Neural cell (in vitro differentiated cells): ENCODE data around the gene CCNK. TPM values are rescaled to one million over a fixed set of nuclear protein-coding genes. Genes with fewer than 3 reads are reported as not detected.

Experiments used
- H2AFZ ChIP-seq: fragments of 200-600, 300-800 bp; sonication (generic), shearing (Covaris generic); 2 replicates; pipeline ENCODE4 v1.6.0; 2014; ENCODE audit warnings: low read depth, mild to moderate bottlenecking, antibody characterized with exemption, low read length, moderate library complexity
- H3F3A ChIP-seq: fragments of 200-600 bp; shearing (Covaris generic); 2 replicates; pipeline ENCODE4 v1.6.1; 2016; ENCODE audit warnings: mild to moderate bottlenecking, moderate library complexity, mixed read lengths, antibody characterized with exemption, low read length; ENCODE audit not compliant: insufficient read depth, poor library complexity, severe bottlenecking
- H3K27ac ChIP-seq: fragments of 200-600, 300-800 bp; sonication (generic), shearing (Covaris generic); 2 replicates; pipeline ENCODE4 v1.5.1; 2014; ENCODE audit warnings: mild to moderate bottlenecking, low read length, moderate library complexity
- H3K27me3 ChIP-seq: fragments of 300-800, 200-600 bp; sonication (generic), shearing (Covaris generic); 2 replicates; pipeline ENCODE4 v1.6.0; 2014; ENCODE audit warnings: mild to moderate bottlenecking, low read depth, low read length, moderate library complexity; ENCODE audit not compliant: insufficient read depth
- H3K36me3 ChIP-seq: fragments of 300-800, 200-600 bp; sonication (generic), shearing (Covaris generic); 2 replicates; pipeline ENCODE4 v1.5.1; 2014; ENCODE audit warnings: mild to moderate bottlenecking, antibody characterized with exemption, low read length, moderate library complexity; ENCODE audit not compliant: insufficient read depth
- H3K4me2 ChIP-seq: fragments of 300-800, 200-600 bp; sonication (generic), shearing (Covaris generic); 2 replicates; pipeline ENCODE4 v1.6.0; 2014; ENCODE audit warnings: mild to moderate bottlenecking, low read length
- H3K4me3 ChIP-seq: fragments of 300-800, 200-600 bp; sonication (generic), shearing (Covaris generic); 2 replicates; pipeline ENCODE4 v1.5.1; 2014; ENCODE audit warnings: mild to moderate bottlenecking, low read length, moderate library complexity
- H3K79me2 ChIP-seq: fragments of 200-600 bp; shearing (Covaris generic); replicated peaks from 2 replicates; pipeline ENCODE4 v1.6.0; 2014; ENCODE audit warnings: mild to moderate bottlenecking, low read length, moderate library complexity; ENCODE audit not compliant: insufficient read depth
- H3K9ac ChIP-seq: fragments of 300-800, 200-600 bp; sonication (generic), shearing (Covaris generic); 2 replicates; pipeline ENCODE4 v1.6.1; 2016; ENCODE audit warnings: mild to moderate bottlenecking, low read length, mixed read lengths
- H3K9me2 ChIP-seq: fragments of 200-600 bp; shearing (Covaris generic); 2 replicates; pipeline ENCODE4 v1.6.1; 2016; ENCODE audit warnings: mild to moderate bottlenecking, low read length, mixed read lengths; ENCODE audit not compliant: insufficient read depth
- H3K9me3 ChIP-seq: fragments of 200-600, 300-800 bp; sonication (generic), shearing (Covaris generic); 2 replicates; pipeline ENCODE4 v1.6.1; 2016; ENCODE audit warnings: mild to moderate bottlenecking, mixed run types, low read length, moderate library complexity, mixed read lengths
- H4K20me1 ChIP-seq: fragments of 200-600 bp; shearing (Covaris generic); 2 replicates; pipeline ENCODE4 v1.6.1; 2016; ENCODE audit warnings: mild to moderate bottlenecking, mixed run types; ENCODE audit not compliant: insufficient read depth
- CTCF ChIP-seq: fragments of 450-650 bp; IDR thresholded peaks from 2 replicates; pipeline ENCODE4 v1.5.1; 2014; ENCODE audit warnings: antibody characterized with exemption, mild to moderate bottlenecking, moderate library complexity; ENCODE audit not compliant: poor library complexity, severe bottlenecking
- EP300 ChIP-seq: fragments of 450-650 bp; conservative IDR thresholded peaks from 2 replicates; pipeline ENCODE4 v1.6.1; 2014; ENCODE audit warnings: antibody characterized with exemption, mild to moderate bottlenecking, moderate library complexity; ENCODE audit not compliant: poor library complexity, severe bottlenecking
- EZH2 ChIP-seq: fragments of 200-600, 300-800 bp; shearing (Covaris generic), sonication (generic); IDR thresholded peaks from 2 replicates; pipeline ENCODE4 v1.6.1; 2014; ENCODE audit warnings: antibody characterized with exemption, low read length, borderline replicate concordance, mild to moderate bottlenecking; ENCODE audit not compliant: insufficient read depth, poor library complexity, severe bottlenecking
- MXI1 ChIP-seq: fragments of 450-650 bp; conservative IDR thresholded peaks from 2 replicates; pipeline ENCODE4 v1.6.1; 2014; ENCODE audit warnings: antibody characterized with exemption, mild to moderate bottlenecking; ENCODE audit not compliant: poor library complexity, severe bottlenecking
- POLR2AphosphoS5 ChIP-seq: IDR thresholded peaks from 2 replicates; pipeline ENCODE4 v1.6.1; 2012
- RAD21 ChIP-seq: fragments of 450-650 bp; conservative IDR thresholded peaks from 2 replicates; pipeline ENCODE4 v1.6.1; 2014; ENCODE audit warnings: antibody characterized with exemption, mild to moderate bottlenecking, moderate library complexity
- REST ChIP-seq: IDR thresholded peaks from 2 replicates; pipeline ENCODE4 v1.6.1; 2012; ENCODE audit warnings: borderline replicate concordance
- SMC3 ChIP-seq: fragments of 450-650 bp; conservative IDR thresholded peaks from 2 replicates; pipeline ENCODE4 v1.6.1; 2014; ENCODE audit warnings: antibody characterized with exemption, mild to moderate bottlenecking, moderate library complexity; ENCODE audit not compliant: poor library complexity
- TAF1 ChIP-seq: IDR thresholded peaks from 2 replicates; pipeline ENCODE4 v1.6.1; 2012; ENCODE audit warnings: low read depth
- polyA plus RNA-seq: library from polyadenylated mRNA; depleted of rRNA; stranded (reverse); fragments of >200 nt; gene quantifications from 2 replicates; pipeline ENCODE4 v1.2.3, GENCODE V29; 2014

The CCNK gene
- polyA plus RNA-seq, 1 donor from 2014 or later: 11.2 TPM

GRCh38 chr14:99472937-99473336 lies 8.3 kb upstream of the CCNK start:
- H3K4me3 ChIP-seq: no peak overlapping the region
- peaks cover 53% of the 10 kb centered on the region for H3K79me2 ChIP-seq
- no peak overlapping the region for H2AFZ ChIP-seq
- H3K36me3 ChIP-seq: no peaks in the 10 kb centered on the region
- TF ChIP-seq MXI1 (no peak), POLR2AphosphoS5 (no peak), RAD21 (no peak), REST (no peak), EP300 (no peak), EZH2 (no peak), SMC3 (no peak), TAF1 (no peak), CTCF (no peak)
- H3K9ac ChIP-seq: no peak overlapping the region
- no peaks in the 10 kb centered on the region for H3F3A ChIP-seq
- H4K20me1 ChIP-seq: no peaks in the 10 kb centered on the region
- no peaks in the 10 kb centered on the region for H3K27me3 ChIP-seq
- H3K9me3 ChIP-seq: no peaks in the 10 kb centered on the region
- H3K9me2 ChIP-seq: no peaks in the 10 kb centered on the region
- no peak overlapping the region for H3K27ac ChIP-seq
- H3K4me2 ChIP-seq: no peak overlapping the region

- Histone ChIP-seq H3K4me2 (no peak overlapping the region), H3K9ac (no peak overlapping the region), H3F3A (no peaks in the 10 kb centered on the region), H3K9me3 (no peaks in the 10 kb centered on the region), H3K27ac (no peak overlapping the region), H3K79me2 (peaks cover 54% of the 10 kb centered on the region), H4K20me1 (no peaks in the 10 kb centered on the region), H3K27me3 (no peaks in the 10 kb centered on the region), H3K36me3 (no peaks in the 10 kb centered on the region), H3K4me3 (no peak overlapping the region), H2AFZ (no peak overlapping the region), H3K9me2 (no peaks in the 10 kb centered on the region)
- TF ChIP-seq TAF1 (no peak), REST (no peak), MXI1 (no peak), RAD21 (no peak), CTCF (no peak), EP300 (no peak), EZH2 (no peak), SMC3 (no peak), POLR2AphosphoS5 (no peak)
Observed at GRCh38 chr14:99473458-99473857, 7.8 kb upstream of the CCNK start.
